RPMI7951 (cell line): ENCODE results near the gene TBX1. TPM values are rescaled to one million over a fixed set of nuclear protein-coding genes. Genes with fewer than 3 reads are reported as not detected.

ENCODE experiments used
- DNase-seq: peaks from one replicate; pipeline ENCODE4 v3.0.0-alpha.2; 2012; ENCODE audit warnings: low read depth
- total RNA-seq: library from RNA; depleted of rRNA; stranded (reverse); fragments of >200 nt; shearing (Covaris generic); gene quantifications from 2 replicates; pipeline ENCODE4 v1.2.3, GENCODE V29; 2014; rRNA removed

The TBX1 gene
- total RNA-seq, 1 experiment from 2014 or later: not detected

DNA sequence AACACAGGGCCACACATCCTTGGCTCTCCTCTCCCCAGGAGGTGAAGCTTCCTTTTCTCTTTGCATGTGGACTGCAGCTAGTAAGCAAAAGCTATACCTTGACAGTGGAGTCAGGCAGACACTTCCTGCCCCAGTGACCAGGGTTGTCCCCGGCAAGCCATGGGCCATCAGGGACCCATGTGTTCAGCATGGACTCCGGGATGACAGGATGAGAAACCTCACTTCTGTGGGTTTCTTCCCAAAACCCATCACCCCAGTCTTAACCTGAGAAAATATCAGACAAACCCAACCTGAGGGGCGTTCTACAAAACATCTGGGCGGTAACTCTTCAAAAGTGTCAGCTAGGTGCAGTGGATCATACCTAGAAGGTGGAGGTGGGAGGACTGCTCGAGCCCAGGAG is 53.9 kb downstream of the TBX1 start:
- DNase-seq: no peak

DNA sequence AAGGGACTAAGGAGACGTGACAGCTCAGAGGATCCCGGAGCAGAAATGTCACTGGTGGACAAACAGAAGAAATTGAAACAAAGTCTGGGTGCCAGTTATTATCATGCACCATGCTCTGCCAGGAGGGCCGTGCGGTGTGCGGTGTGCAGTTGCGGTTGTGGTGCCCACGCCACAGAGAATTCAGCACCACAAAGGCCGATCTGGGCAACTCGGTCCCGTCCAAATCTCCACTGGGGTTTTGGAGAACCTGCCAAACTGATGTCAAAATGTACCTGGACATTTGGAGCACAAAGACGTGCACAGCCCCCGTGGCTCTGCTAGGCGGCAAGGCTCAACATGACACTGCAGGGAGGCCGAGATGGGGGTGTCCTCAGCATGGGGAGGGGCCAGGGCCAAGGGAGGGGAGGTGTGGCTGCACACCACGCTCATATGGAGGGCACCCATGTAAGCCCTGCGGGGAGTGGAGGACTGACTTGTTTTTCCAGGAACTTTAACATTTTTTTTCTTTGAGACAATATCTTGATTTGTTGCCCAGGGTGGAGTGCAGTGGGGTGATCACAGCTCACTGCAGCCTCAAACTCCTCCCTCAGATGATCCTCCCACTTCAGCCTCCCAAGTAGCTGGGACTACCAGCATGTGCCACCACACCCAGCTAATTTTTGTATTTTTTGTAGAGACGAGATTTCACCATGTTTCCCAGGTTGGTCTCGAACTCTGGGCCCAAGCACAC is 54.7 kb downstream of the TBX1 start:
- DNase-seq: no peak

DNA sequence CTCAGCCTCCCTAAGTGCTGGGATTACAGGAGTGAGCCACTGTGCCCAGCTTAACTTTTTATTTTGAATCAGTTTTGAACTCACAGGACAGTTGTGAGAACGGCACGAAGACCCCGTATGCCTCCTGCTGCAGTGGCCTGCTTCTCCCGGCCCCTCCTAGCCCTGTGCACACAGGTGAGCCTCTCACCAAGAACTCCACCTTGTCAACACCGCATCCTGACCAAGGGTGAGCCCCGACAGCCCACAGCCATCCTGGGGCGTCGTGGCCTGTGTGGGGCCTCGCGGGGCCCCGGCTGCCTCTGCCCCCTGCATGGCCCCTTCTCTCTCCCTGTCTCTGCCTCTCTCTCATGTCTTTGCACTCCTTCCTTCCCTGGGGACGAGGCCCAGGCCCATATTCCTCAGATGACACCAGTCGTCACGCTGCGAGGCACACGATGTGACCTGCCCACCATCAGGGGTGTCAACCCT is 55.3 kb downstream of the TBX1 start:
- no peak for DNase-seq

DNA sequence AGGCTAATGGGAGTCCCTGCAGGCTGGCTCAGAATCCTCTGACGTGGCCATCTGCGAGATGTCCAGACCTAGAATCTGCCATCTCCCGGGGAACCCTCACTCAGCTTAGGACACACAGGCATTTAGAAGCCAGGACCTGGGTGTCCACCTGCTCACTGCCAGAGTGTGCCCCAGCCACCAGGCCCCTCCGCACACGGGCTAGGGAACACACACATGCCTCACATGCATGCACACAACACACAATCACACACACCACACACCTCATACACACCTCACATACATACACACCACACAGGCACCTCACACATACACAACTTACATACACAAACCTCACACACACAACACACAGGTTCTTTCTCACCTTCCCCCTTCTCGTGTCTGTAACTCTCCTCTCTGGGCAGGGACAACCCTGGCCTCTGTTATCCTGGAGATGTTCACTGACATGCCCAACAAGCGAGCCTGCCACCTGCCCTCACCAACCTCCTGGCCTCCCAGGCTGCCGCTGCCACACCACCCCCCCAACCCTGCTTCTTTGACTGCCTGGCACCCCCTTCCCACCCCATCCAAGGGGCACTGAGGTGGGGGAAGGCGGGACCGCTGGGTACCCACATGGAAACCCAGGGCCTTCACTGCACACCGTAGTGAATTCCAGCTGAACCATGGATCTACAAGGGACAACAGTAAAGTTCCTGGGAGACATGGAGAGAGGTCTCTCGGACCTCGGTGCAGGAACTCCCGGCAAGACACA is 56.0 kb downstream of the TBX1 start:
- DNase-seq: no peak

Other genes with a start within 250 kb of the TBX1 start
- gene CLDN5, start 236.4 kb upstream of the TBX1 start, total RNA-seq: not detected in 2 replicates
- 4.0 and 8.2 TPM in 2 replicates for gene SEPTIN5, start 46.3 kb upstream of the TBX1 start, total RNA-seq
- 0.78 TPM in 1 of 2 replicates, not detected in the other for gene GP1BB, start 37.2 kb upstream of the TBX1 start, total RNA-seq
- 11.9 and 12.4 TPM in 2 replicates for gene GNB1L, start 94.1 kb downstream of the TBX1 start, total RNA-seq
- gene RTL10, start 94.1 kb downstream of the TBX1 start, total RNA-seq: 5.0 and 8.5 TPM in 2 replicates
- gene COMT, start 181.0 kb downstream of the TBX1 start, total RNA-seq: 125 and 152 TPM in 2 replicates
- 23.2 and 24.9 TPM in 2 replicates for gene TXNRD2, start 181.0 kb downstream of the TBX1 start, total RNA-seq